ENCODE data around the gene ZNF311. TPM values are rescaled to one million over a fixed set of nuclear protein-coding genes. Genes with fewer than 3 reads are reported as not detected.
"Not testable (repeated sequence)": the region's sequence is repeated elsewhere in the genome, so short reads cannot be mapped to it uniquely, and the experiment has no call there.

ZNF311 gene
- total RNA-seq, 1 experiment from 2014 or later: 5.9 TPM

DNA sequence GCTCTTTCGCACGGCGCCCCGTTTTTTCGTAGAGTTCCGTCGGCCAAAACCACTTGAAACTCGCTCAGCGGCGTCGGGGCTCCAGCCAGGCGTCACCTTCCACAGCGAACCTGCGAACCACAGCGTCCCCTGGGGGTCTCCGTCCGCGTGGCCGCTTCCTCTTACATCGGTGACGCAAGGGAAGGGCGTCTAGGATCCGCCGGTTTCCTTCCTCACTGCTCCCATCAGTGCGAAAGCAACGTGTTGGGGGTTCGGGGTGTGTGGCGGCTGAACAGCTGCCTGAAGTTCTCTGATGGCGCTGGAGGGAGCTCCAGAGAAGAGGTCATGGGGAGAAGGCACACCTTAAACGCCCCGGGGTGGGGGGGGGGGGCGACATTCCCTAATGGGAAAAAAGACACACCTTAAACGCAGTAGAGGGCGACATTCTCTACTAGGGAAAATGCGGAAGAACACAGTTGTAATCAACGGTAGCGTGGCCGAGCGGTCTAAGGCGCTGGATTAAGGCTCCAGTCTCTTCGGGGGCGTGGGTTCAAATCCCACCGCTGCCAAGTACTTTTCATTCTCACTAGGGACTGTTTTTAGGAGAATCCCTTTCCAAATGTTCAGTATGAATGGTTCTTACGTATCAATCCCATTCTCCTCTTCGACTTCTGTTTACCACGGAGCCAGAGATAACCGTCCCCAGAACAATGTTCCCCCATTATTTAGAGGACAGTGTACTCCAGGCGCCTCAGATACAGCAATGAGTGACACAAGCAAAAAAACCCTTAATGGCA is 16.4 kb downstream of the ZNF311 start:
- no peak for DNase-seq (ENCODE audit: low read depth)
- in situ Hi-C loops (cut with HindIII; ENCODE audit: low pct_unique_long_range_greater_than_20kb, low sequenced_read_pairs): no loop called here

- DNase-seq (ENCODE audit: low read depth): peak; percentile 95
- in situ Hi-C loops (cut with HindIII; ENCODE audit: low pct_unique_long_range_greater_than_20kb, low sequenced_read_pairs): no loop called here
Measured at GRCh38 chr6:28985462-28986164, 19.5 kb downstream of the ZNF311 start.

- in situ Hi-C loops (cut with HindIII; ENCODE audit: low pct_unique_long_range_greater_than_20kb, low sequenced_read_pairs): no loop called here
- peak; percentile 33 for DNase-seq (ENCODE audit: low read depth)
Measured at GRCh38 chr6:28983838-28984237, 21.3 kb downstream of the ZNF311 start.

GRCh38 chr6:28982476-28983266 is 22.4 kb downstream of the ZNF311 start:
- peak; percentile 79 for DNase-seq (ENCODE audit: low read depth)
- in situ Hi-C loops (cut with HindIII; ENCODE audit: low pct_unique_long_range_greater_than_20kb, low sequenced_read_pairs): no loop called here

DNA sequence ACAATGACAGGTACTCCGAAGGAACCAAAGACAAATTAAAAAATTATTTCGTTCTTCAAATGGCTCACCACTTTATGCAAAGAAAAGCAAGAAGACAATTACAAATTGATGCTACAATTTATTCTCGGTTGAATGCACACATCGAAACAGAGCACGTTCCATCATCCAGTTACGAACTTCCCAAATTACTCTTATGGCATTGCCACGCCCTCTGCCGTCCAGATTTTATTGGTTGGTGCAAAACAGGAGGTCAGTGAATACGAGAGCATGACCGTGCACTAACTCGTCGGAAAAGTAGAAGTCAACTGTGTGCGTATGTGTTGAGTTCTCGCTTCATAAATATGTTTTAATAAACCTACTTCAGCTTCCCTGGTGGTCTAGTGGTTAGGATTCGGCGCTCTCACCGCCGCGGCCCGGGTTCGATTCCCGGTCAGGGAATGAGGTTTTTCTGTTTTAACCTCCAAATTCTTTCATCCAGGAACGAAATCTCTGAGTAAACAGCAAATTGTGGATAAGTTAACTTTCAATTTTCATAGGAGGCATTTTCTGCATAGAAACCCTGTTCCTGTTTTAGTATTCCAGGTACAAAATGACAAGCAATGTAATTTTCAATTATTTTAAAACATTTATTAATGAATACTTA is 23.2 kb downstream of the ZNF311 start:
- in situ Hi-C loops (cut with HindIII; ENCODE audit: low pct_unique_long_range_greater_than_20kb, low sequenced_read_pairs): no loop called here
- peak; percentile 97 for DNase-seq (ENCODE audit: low read depth)

GRCh38 chr6:28981431-28981832 is 23.7 kb downstream of the ZNF311 start:
- no peak for DNase-seq (ENCODE audit: low read depth)

DNA sequence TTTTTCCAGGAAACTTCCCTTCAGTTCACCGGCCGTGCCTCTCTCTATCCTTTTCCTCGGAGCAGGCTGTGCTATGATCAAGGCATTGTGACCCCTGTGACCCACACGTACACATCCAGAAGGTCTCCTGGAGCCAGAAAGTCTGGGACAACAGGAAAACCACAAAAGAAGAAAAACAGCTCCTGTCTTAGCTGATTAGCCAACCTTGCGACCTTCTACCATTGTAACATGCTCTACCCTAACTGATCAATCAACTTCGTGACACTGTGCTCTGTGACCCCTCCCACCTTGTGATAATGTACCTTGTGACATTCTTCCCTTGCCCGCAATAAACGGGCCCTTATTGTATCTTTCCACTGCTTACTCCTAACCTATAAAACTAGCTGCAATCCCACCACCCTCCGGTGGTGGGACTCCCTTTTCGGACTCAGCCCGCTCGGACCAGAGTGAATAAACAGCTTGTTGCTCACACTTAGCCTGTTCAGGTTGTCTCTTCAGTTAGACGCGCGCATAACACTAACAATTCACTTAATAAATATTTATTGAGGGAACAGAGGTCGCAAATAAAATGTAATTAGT is 24.2 kb downstream of the ZNF311 start:
- in situ Hi-C loops (cut with HindIII; ENCODE audit: low pct_unique_long_range_greater_than_20kb, low sequenced_read_pairs): no loop called here
- peak; percentile 96 for DNase-seq (ENCODE audit: low read depth)

More at GRCh38 chr6:28981431-28981832, 23.7 kb downstream of the ZNF311 start:
- in situ Hi-C loops (cut with HindIII; ENCODE audit: low pct_unique_long_range_greater_than_20kb, low sequenced_read_pairs): no loop called here

DNA sequence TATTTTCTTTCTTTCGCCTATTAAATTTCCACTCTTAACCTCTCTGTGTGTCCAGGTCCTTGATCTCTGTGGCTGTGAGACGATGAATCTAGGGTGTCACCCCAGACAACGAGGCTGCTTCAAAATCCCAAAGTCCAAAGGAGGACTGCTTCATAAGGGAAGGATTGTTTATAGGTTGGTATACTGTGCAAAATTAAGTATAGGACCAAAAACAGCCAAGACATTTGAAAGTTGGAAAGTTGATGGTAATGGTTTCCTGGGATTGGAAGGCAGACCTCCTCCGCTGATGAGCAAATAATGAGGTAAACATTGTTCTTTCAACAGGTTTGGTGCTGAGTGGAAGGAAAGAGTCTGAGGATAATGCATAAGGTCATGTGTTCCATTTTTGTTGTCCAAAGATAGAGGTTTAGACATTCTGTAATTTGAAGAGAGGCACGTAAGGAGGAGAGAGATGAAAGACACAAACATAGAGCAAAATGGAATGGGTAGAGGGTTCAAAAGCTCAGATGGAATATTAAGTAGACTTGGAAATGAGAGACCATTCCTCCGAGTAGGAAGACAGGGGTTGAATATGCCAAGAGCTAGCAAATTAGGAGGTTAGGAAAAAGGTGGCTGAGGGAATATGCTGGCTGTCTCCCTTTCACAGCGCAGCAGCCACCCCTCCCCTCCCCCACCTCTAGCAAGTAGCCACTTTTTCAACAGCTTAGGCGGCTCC is 24.8 kb downstream of the ZNF311 start:
- in situ Hi-C loops (cut with HindIII; ENCODE audit: low pct_unique_long_range_greater_than_20kb, low sequenced_read_pairs): no loop called here

GRCh38 chr6:28979679-28980078 is 25.4 kb downstream of the ZNF311 start:
- DNase-seq (ENCODE audit: low read depth): no peak
- in situ Hi-C loops (cut with HindIII; ENCODE audit: low pct_unique_long_range_greater_than_20kb, low sequenced_read_pairs): no loop called here

More for the DNA sequence above, 24.8 kb downstream of the ZNF311 start:
- no peak for DNase-seq (ENCODE audit: low read depth)

DNA sequence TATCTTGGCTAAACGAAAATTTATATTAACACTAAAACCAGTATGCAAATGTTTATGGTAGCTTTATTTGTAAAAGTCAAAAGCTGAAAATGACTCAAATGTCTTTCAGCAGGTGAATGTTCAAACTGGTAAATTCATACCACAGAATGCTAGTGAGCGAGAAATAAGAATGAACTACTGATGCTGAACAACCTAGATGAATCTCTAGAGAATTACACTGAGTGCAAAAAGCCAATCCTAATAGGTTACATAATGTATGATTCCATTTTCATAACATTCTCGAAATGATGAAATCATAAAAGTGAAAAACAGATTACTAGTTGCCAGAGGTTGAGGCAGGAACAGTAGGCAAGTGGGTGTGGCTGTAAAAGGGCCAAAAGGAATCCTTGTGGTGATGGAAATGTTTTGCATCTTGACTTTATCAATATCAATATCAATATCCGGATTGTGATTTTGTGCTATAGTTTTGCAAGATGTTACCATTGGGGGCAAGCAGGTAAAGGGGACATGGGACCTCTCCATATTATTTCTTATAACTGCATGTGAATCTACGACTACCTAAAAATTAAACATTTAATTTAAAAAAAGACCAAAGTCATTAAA is 26.1 kb downstream of the ZNF311 start:
- no peak for DNase-seq (ENCODE audit: low read depth)
- in situ Hi-C loops (cut with HindIII; ENCODE audit: low pct_unique_long_range_greater_than_20kb, low sequenced_read_pairs): no loop called here

GRCh38 chr6:28978133-28978491 is 27.0 kb downstream of the ZNF311 start:
- no peak for DNase-seq (ENCODE audit: low read depth)
- in situ Hi-C loops (cut with HindIII; ENCODE audit: low pct_unique_long_range_greater_than_20kb, low sequenced_read_pairs): no loop called here

DNA sequence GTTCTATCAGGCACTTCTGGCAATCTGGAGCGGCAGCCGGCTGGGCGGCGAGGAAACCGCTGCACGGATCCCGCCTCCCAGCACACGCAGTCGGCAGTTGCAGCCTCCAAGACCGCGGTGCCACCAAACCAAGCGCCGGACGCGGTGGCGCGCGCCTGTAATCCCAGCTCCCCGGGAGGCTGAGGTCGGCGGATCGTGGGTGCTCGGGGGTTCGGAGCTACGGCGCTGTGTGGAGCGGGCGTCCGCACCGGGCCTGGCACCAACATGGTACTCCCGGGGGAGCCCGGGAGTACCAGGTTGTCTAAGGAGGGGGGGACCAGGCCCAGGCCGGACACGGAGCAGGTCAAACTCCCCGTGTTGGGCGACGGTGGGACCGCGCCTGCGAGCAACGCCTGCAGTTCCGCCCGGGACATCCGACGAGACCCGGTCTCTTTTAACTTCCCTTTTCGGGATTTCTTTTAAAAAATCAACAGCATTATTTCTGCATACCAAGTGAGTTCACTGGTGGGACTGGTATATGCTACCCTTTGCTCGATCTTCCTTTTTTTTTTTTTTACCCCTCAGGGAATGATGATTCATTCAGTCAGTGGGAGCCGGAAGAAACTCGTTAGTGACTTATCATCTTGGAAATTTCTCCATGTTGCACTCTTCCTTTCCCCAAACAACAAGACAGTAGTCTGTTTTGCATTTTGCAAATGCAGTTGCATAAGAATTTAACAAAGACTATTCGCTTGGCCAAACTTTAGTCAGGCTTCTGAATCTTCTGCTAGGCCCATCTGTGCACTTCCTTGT is 27.6 kb downstream of the ZNF311 start:
- in situ Hi-C loops (cut with HindIII; ENCODE audit: low pct_unique_long_range_greater_than_20kb, low sequenced_read_pairs): no loop called here

DNA sequence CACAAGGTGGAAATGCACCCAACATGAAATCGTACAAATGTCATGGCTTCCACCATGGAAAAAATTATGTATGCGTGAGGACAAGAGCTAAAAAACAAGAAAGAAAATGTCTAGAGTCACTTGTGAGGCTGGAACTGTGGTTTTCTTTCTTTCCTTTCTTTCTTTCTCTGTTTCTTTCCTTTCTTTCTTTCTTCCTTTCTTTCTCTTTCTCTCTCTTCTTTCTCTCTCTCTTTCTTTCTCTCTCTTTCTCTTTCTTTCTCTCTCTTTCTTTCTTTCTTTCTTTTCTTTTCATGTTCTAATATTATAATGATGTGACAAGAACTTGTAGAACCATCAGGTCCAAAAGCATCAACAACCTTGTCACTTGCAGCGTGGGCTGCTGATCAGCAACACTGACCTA is 28.4 kb downstream of the ZNF311 start:
- DNase-seq (ENCODE audit: low read depth): no peak
- in situ Hi-C loops (cut with HindIII; ENCODE audit: low pct_unique_long_range_greater_than_20kb, low sequenced_read_pairs): no loop called here

More for the DNA sequence above, 27.6 kb downstream of the ZNF311 start:
- peak; percentile 22 for DNase-seq (ENCODE audit: low read depth)

DNA sequence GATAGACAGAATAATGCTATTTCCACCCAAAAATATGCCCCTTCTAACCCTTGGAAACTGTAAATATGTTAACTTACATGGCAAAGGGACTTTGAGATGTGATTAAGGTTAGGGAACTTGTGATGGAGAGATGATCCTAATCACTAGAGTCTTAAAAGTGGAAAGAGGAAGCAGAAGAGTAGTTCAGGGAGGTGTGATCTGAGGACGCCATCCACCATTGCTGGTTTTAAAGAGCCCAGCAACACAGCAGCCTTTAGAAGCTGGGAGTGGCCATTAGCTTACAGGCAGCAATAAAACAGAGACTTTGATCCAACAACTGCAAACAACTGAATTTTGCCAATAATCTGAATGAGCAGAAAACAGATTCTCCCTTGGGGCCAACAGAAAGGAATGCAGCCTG is 30.6 kb downstream of the ZNF311 start:
- DNase-seq (ENCODE audit: low read depth): no peak
- in situ Hi-C loops (cut with HindIII; ENCODE audit: low pct_unique_long_range_greater_than_20kb, low sequenced_read_pairs): no loop called here

GRCh38 chr6:28970056-28970455 is 35.1 kb downstream of the ZNF311 start:
- in situ Hi-C loops (cut with HindIII; ENCODE audit: low pct_unique_long_range_greater_than_20kb, low sequenced_read_pairs); DNase-seq (ENCODE audit: low read depth): not testable (repeated sequence)

GRCh38 chr6:28969129-28969528 is 36.0 kb downstream of the ZNF311 start:
- no peak for DNase-seq (ENCODE audit: low read depth)
- in situ Hi-C loops (cut with HindIII; ENCODE audit: low pct_unique_long_range_greater_than_20kb, low sequenced_read_pairs): no loop called here
